OCI-LY7 (cell line): ENCODE results near the gene ING4. TPM values are rescaled to one million over a fixed set of nuclear protein-coding genes. Genes with fewer than 3 reads are reported as not detected.

ENCODE experiments used
- BruUV-seq: library from RNA; stranded (reverse); fragments of 400-500 nt; replicated peaks from 2 replicates; lab custom pipeline; 2021; lab: Mats Ljungman, UMichigan
- CTCF ChIA-PET: fragments of 300-600 bp; sonication (Branson Sonifier 250); formaldehyde crosslinking; loops from one replicate; lab custom pipeline; 2022; ENCODE audit warnings: antibody characterized with exemption; ENCODE audit not compliant: unreplicated experiment; lab: Charles Lee
- POLR2A ChIA-PET: fragments of 300-600 bp; sonication (Branson Sonifier 250); formaldehyde crosslinking; loops from one replicate; lab custom pipeline; 2022; ENCODE audit warnings: antibody characterized with exemption; lab: Charles Lee
- DNase-seq: peaks from one replicate; pipeline ENCODE4 v3.0.0-alpha.2; 2015; ENCODE audit warnings: low spot score
- H2AFZ ChIP-seq: fragments of 200-600 bp; sonication (generic), shearing (Covaris generic); 2 replicates; pipeline ENCODE4 v1.6.1; 2014; ENCODE audit warnings: mild to moderate bottlenecking, antibody characterized with exemption, low read length, moderate library complexity
- H3K27ac ChIP-seq: fragments of 200-600 bp; sonication (generic); 2 replicates; pipeline ENCODE4 v1.5.1; 2014; ENCODE audit warnings: mixed run types, low read depth, mild to moderate bottlenecking, moderate library complexity, low read length, inconsistent platforms; ENCODE audit not compliant: poor library complexity, severe bottlenecking
- H3K36me3 ChIP-seq: fragments of 200-600 bp; sonication (generic); 2 replicates; pipeline ENCODE4 v1.6.1; 2014; ENCODE audit warnings: mild to moderate bottlenecking, antibody characterized with exemption, low read length, moderate library complexity, mixed read lengths; ENCODE audit not compliant: insufficient read depth
- H3K4me1 ChIP-seq: fragments of 200-600 bp; sonication (generic); 2 replicates; pipeline ENCODE4 v1.5.1; 2014; ENCODE audit warnings: mild to moderate bottlenecking, low read length; ENCODE audit not compliant: insufficient read depth, poor library complexity, severe bottlenecking
- H3K4me2 ChIP-seq: fragments of 200-600 bp; sonication (generic); 2 replicates; pipeline ENCODE4 v1.6.1; 2014; ENCODE audit warnings: mild to moderate bottlenecking, low read length
- H3K4me3 ChIP-seq: fragments of 200-600 bp; sonication (generic); 2 replicates; pipeline ENCODE4 v1.5.1; 2014; ENCODE audit warnings: mild to moderate bottlenecking, low read depth, low read length; ENCODE audit not compliant: poor library complexity, severe bottlenecking
- H3K79me2 ChIP-seq: fragments of 200-600 bp; sonication (generic); 2 replicates; pipeline ENCODE4 v1.6.1; 2016; ENCODE audit warnings: low read depth, mild to moderate bottlenecking, low read length, moderate library complexity, mixed read lengths; ENCODE audit not compliant: insufficient read depth
- H3K9me2 ChIP-seq: fragments of 200-600 bp; sonication (generic); 2 replicates; pipeline ENCODE4 v1.6.1; 2016; ENCODE audit warnings: mild to moderate bottlenecking, low read length, mixed read lengths; ENCODE audit not compliant: insufficient read depth
- H3K9me3 ChIP-seq: fragments of 200-600 bp; sonication (generic); 2 replicates; pipeline ENCODE4 v1.6.1; 2014; ENCODE audit warnings: mild to moderate bottlenecking, mixed run types, low read length, mixed read lengths
- H4K20me1 ChIP-seq: fragments of 200-600 bp; sonication (generic); 2 replicates; pipeline ENCODE4 v1.6.1; 2014; ENCODE audit warnings: mild to moderate bottlenecking, antibody characterized with exemption, low read length, moderate library complexity, mixed read lengths; ENCODE audit not compliant: insufficient read depth
- EZH2phosphoT487 ChIP-seq: fragments of 200-600 bp; sonication (generic); IDR thresholded peaks from 2 replicates; pipeline ENCODE4 v1.6.1; 2018; ENCODE audit warnings: low read depth, borderline replicate concordance, mild to moderate bottlenecking, mixed run types, antibody characterized with exemption, low read length, moderate library complexity, mixed read lengths
- intact Hi-C: fragments of 100-400 bp; cut with micrococcal nuclease; formaldehyde crosslinking; loops from one replicate; pipeline ENCODE4 v1.10.0; 2022; ENCODE audit not compliant: unreplicated experiment
- total RNA-seq, 2 experiments: library from RNA; depleted of rRNA in 1 of 2; stranded (reverse); fragments of >200 nt in 1 of 2; shearing (Covaris generic) in 1 of 2; gene quantifications; 2 replicates each; pipeline ENCODE4 v1.2.3, GENCODE V29; 2014 to 2022
- TF ChIP-seq, protein P1 (sequence below): fragments of 200-600 bp; sonication (generic); conservative IDR thresholded peaks from 2 replicates; pipeline ENCODE4 v1.5.1; 2014; ENCODE audit warnings: mild to moderate bottlenecking, antibody characterized with exemption, low read length, moderate library complexity, mixed read lengths

Gene ING4
- total RNA-seq, 2 experiments from 2014 or later, result 27.1 to 30.8 TPM

DNA sequence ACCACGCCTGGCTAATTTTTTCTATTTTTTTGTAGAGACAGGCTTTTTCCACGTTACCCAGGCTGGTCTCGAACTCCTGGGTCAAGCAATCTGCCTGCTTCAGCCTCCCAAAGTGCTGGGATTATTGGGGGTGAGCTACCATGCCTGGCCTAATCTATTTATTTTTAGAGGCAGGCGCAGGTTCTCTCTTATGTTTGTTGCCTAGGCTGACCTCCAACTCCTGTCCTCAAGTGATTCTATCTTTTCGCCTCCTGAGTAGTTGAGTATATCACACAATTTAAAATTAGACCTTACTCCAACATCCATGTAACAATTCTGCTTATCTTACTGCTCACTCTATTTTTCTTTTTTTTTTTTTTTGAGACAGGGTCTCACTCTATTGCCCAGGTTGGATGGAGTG is 8.9 kb downstream of the ING4 start:
- no peaks in the 10 kb centered on the region for H3K9me2 ChIP-seq
- no peaks in the 10 kb centered on the region for H3K79me2 ChIP-seq
- no peak overlapping the region for H2AFZ ChIP-seq
- BruUV-seq, result no TSS peak
- no peak for DNase-seq
- H3K27ac ChIP-seq, result no peak overlapping the region
- peaks cover 24% of the 10 kb centered on the region for H3K36me3 ChIP-seq
- intact Hi-C loops, result no loop called here
- no peaks in the 10 kb centered on the region for H4K20me1 ChIP-seq
- TF ChIP-seq, protein P1, sequence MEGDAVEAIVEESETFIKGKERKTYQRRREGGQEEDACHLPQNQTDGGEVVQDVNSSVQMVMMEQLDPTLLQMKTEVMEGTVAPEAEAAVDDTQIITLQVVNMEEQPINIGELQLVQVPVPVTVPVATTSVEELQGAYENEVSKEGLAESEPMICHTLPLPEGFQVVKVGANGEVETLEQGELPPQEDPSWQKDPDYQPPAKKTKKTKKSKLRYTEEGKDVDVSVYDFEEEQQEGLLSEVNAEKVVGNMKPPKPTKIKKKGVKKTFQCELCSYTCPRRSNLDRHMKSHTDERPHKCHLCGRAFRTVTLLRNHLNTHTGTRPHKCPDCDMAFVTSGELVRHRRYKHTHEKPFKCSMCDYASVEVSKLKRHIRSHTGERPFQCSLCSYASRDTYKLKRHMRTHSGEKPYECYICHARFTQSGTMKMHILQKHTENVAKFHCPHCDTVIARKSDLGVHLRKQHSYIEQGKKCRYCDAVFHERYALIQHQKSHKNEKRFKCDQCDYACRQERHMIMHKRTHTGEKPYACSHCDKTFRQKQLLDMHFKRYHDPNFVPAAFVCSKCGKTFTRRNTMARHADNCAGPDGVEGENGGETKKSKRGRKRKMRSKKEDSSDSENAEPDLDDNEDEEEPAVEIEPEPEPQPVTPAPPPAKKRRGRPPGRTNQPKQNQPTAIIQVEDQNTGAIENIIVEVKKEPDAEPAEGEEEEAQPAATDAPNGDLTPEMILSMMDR, result no peak
- CTCF ChIA-PET, result interaction anchor here (1.4 kb wide), 1 partner anchor 10 kb away, joined by 6 read pairs; no protein-coding TSS in a partner anchor
- peaks cover 8% of the 10 kb centered on the region for H3K4me1 ChIP-seq
- H3K4me2 ChIP-seq, result no peak overlapping the region
- POLR2A ChIA-PET, result interaction anchor here (0.6 kb wide), 1 partner anchor 10 kb away, joined by 4 read pairs; no protein-coding TSS in a partner anchor
- no peaks in the 10 kb centered on the region for H3K9me3 ChIP-seq
- no peak overlapping the region for H3K4me3 ChIP-seq

DNA sequence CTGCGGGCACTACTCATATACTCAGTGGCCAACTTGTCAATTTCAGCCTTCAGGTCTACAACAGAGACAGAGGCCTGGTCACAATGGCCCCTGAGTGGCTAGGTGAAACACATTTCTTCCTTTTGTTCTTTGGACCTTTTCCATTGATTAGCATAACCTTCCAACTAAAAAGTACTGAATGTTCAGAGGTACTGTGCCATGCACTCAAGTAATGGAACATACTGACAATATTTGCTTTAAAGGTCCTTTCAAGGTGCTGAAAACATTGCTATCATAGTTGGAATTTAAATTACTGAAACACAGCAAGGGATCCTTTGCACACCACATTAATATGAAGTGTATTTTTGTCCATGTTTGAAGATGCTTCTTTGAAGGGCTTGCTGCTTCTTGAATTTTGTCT is 9.6 kb downstream of the ING4 start:
- ChIA-PET POLR2A (interaction anchor here (0.6 to 1.3 kb wide), 5 partner anchors 8 to 103 kb away, joined by 3 to 7 read pairs (median 3); no protein-coding TSS in a partner anchor), CTCF (interaction anchor here (1.4 kb wide), 1 partner anchor 9 kb away, joined by 6 read pairs; no protein-coding TSS in a partner anchor)
- Histone ChIP-seq H3K9me3 (no peaks in the 10 kb centered on the region), H3K79me2 (no peaks in the 10 kb centered on the region), H4K20me1 (no peaks in the 10 kb centered on the region), H2AFZ (no peak overlapping the region), H3K4me2 (no peak overlapping the region), H3K36me3 (peaks cover 24% of the 10 kb centered on the region), H3K4me1 (peaks cover 8% of the 10 kb centered on the region), H3K27ac (no peak overlapping the region), H3K4me3 (no peak overlapping the region), H3K9me2 (no peaks in the 10 kb centered on the region)
- no TSS peak for BruUV-seq
- TF ChIP-seq, protein P1, result no peak
- TF ChIP-seq EZH2phosphoT487, result no peak
- DNase-seq, result no peak
- intact Hi-C loops, result no loop called here

DNA sequence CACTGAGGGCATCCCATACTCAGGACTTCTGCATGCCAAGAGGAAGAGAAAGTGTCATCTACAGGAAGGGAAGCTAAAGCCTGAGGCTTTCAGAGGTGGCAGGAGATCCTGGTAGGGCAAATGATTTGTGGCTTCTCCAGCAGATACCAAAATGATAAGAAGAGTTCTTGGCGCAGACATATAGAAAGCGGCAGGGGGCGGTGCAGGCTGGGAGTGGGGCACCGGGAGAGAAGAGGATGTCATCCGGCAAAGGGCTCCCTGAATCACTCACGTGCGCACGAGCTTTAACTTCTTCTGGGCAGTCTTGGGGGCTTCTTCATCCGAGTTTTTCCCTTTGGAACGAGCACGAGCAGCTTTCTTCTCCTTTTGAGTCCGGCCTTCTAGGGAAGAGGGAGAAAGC is 10.5 kb downstream of the ING4 start:
- Histone ChIP-seq H3K9me3 (no peaks in the 10 kb centered on the region), H3K4me3 (no peak overlapping the region), H3K36me3 (peaks cover 24% of the 10 kb centered on the region), H2AFZ (no peak overlapping the region), H4K20me1 (no peaks in the 10 kb centered on the region), H3K4me1 (peaks cover 8% of the 10 kb centered on the region), H3K9me2 (no peaks in the 10 kb centered on the region), H3K4me2 (no peak overlapping the region), H3K79me2 (no peaks in the 10 kb centered on the region), H3K27ac (no peak overlapping the region)
- BruUV-seq, result no TSS peak
- DNase-seq, result no peak
- intact Hi-C loops, result no loop called here
- ChIA-PET POLR2A (interaction anchor here (0.8 to 1.3 kb wide), 3 partner anchors 9 to 39 kb away, joined by 3 read pairs; no protein-coding TSS in a partner anchor), CTCF (no interaction called here)
- TF ChIP-seq, protein P1, result no peak
- no peak for TF ChIP-seq EZH2phosphoT487
